Cardiac muscle cell (in vitro differentiated cells and primary cell): ENCODE results near the gene KSR1. TPM values are rescaled to one million over a fixed set of nuclear protein-coding genes. Genes with fewer than 3 reads are reported as not detected.

Source experiments
- DNase-seq, 2 donors: peaks; one replicate each; pipeline versions ENCODE4 v3.0.0 to v3.0.0-alpha.2; 2010 to 2017; ENCODE audit warnings: low read depth in 1 of 2, low spot score in 1 of 2
- H3K27ac ChIP-seq: fragments of 200-600 bp; sonication (generic); 2 replicates; pipeline ENCODE4 v1.5.1; 2016
- H3K27me3 ChIP-seq: fragments of 200-600 bp; sonication (generic); 2 replicates; pipeline ENCODE4 v1.6.0; 2016; ENCODE audit warnings: control low read depth
- H3K36me3 ChIP-seq: fragments of 200-600 bp; sonication (generic); 2 replicates; pipeline ENCODE4 v1.5.1; 2016; ENCODE audit warnings: control low read depth
- H3K4me1 ChIP-seq: fragments of 200-600 bp; sonication (generic); 2 replicates; pipeline ENCODE4 v1.8.1; 2017; ENCODE audit warnings: low read depth, mild to moderate bottlenecking, mixed run types
- H3K4me3 ChIP-seq: fragments of 200-600 bp; sonication (generic); 2 replicates; pipeline ENCODE4 v1.5.1; 2016; ENCODE audit warnings: mild to moderate bottlenecking
- H3K9me3 ChIP-seq: fragments of 200-600 bp; sonication (generic); 2 replicates; pipeline ENCODE4 v1.5.1; 2017; ENCODE audit warnings: low read depth, mild to moderate bottlenecking, control low read depth
- CTCF ChIP-seq: IDR thresholded peaks from 2 replicates; pipeline ENCODE4 v1.5.1; 2012; ENCODE audit warnings: low read depth, mild to moderate bottlenecking, low read length
- polyA plus RNA-seq: library from polyadenylated mRNA; unstranded; fragments of >200 nt; fragmentation: Nextera tagmentation; extraction: Ambion mirVana; gene quantifications from 2 replicates; pipeline ENCODE4 v1.2.1, GENCODE V29; 2016
- total RNA-seq: library from RNA; depleted of rRNA; stranded (reverse); fragments of >200 nt; gene quantifications from 2 replicates; pipeline ENCODE4 v1.2.3, GENCODE V29; 2016

Gene KSR1
- total and polyA plus RNA-seq, 2 experiments from 2014 or later = 15.7 to 29.0 TPM

GRCh38 chr17:27609611-27610303 lies 153.5 kb downstream of the KSR1 start:
- no peaks in the 10 kb centered on the region for H3K4me1 ChIP-seq
- no peaks in the 10 kb centered on the region for H3K9me3 ChIP-seq
- H3K27me3 ChIP-seq = no peaks in the 10 kb centered on the region
- DNase-seq = peak in 1 of 2 donors; percentile 52
- no peak overlapping the region for H3K27ac ChIP-seq
- TF ChIP-seq CTCF = peak; percentile 56
- H3K36me3 ChIP-seq = peaks cover 9% of the 10 kb centered on the region
- no peak overlapping the region for H3K4me3 ChIP-seq

GRCh38 chr17:27610304-27610677 lies 154.0 kb downstream of the KSR1 start:
- TF ChIP-seq CTCF = no peak
- Histone ChIP-seq H3K27me3 (no peaks in the 10 kb centered on the region), H3K36me3 (peaks cover 13% of the 10 kb centered on the region)

GRCh38 chr17:27612160-27612770 lies 156.0 kb downstream of the KSR1 start:
- H3K9me3 ChIP-seq = no peaks in the 10 kb centered on the region
- no peaks in the 10 kb centered on the region for H3K27me3 ChIP-seq
- no peak overlapping the region for H3K27ac ChIP-seq
- no peak for DNase-seq
- no peaks in the 10 kb centered on the region for H3K4me1 ChIP-seq
- peaks cover 10% of the 10 kb centered on the region for H3K36me3 ChIP-seq
- H3K4me3 ChIP-seq = no peak overlapping the region
- TF ChIP-seq CTCF = no peak

More at GRCh38 chr17:27610304-27610677, 154.0 kb downstream of the KSR1 start:
- DNase-seq = no peak
- Histone ChIP-seq H3K9me3 (no peaks in the 10 kb centered on the region), H3K4me1 (no peaks in the 10 kb centered on the region), H3K4me3 (no peak overlapping the region), H3K27ac (no peak overlapping the region)

GRCh38 chr17:27613433-27613832 lies 157.2 kb downstream of the KSR1 start:
- no peak for TF ChIP-seq CTCF
- Histone ChIP-seq H3K27me3 (no peaks in the 10 kb centered on the region), H3K36me3 (peaks cover 12% of the 10 kb centered on the region), H3K9me3 (no peaks in the 10 kb centered on the region), H3K4me1 (no peaks in the 10 kb centered on the region), H3K27ac (no peak overlapping the region), H3K4me3 (no peak overlapping the region)
- DNase-seq = no peak

- Histone ChIP-seq H3K4me3 (no peak overlapping the region), H3K36me3 (peaks cover 12% of the 10 kb centered on the region), H3K27ac (no peak overlapping the region), H3K9me3 (no peaks in the 10 kb centered on the region), H3K27me3 (no peaks in the 10 kb centered on the region), H3K4me1 (no peaks in the 10 kb centered on the region)
- DNase-seq = no peak
- no peak for TF ChIP-seq CTCF
Measured at GRCh38 chr17:27615121-27615520, 158.9 kb downstream of the KSR1 start.
